SK-N-MC (cell line): ENCODE data around the gene PAPOLB.

Experiments used
- EZH2 ChIP-seq: fragments of 200-600 bp; sonication (generic); IDR thresholded peaks from one replicate; pipeline ENCODE4 v1.6.1; 2017; ENCODE audit warnings: antibody characterized with exemption
- FOXP2 ChIP-seq: optimal IDR thresholded peaks from 2 replicates; pipeline ENCODE3; 2011; ENCODE audit warnings: mild to moderate bottlenecking, moderate library complexity; ENCODE audit not compliant: insufficient read depth; ENCODE audit errors: extremely low read length, control extremely low read depth
- POLR2AphosphoS5 ChIP-seq: IDR thresholded peaks from 2 replicates; pipeline ENCODE4 v1.6.1; 2012; ENCODE audit warnings: mild to moderate bottlenecking, low read depth, low read length, borderline replicate concordance

- TF ChIP-seq POLR2AphosphoS5: no peak
- TF ChIP-seq EZH2: no peak
- TF ChIP-seq FOXP2: no peak
Measured at GRCh38 chr7:4809091-4809591, 52.7 kb downstream of the PAPOLB start.
